Activated gamma-delta T cell treated with Interleukin-2 at 50 U/mL for 16 hours (primary cell): Measurements from ENCODE around the gene MARCHF3.
"Not testable (repeated sequence)": the region's sequence is repeated elsewhere in the genome, so short reads cannot be mapped to it uniquely, and the experiment has no call there.

ENCODE experiments used
- DNase-seq: peaks from one replicate; pipeline ENCODE4 v3.0.0-alpha.2; 2020

MARCHF3 gene

GRCh38 chr5:126843375-126843774 is 187.0 kb downstream of the MARCHF3 start:
- not testable (repeated sequence) for DNase-seq

DNA sequence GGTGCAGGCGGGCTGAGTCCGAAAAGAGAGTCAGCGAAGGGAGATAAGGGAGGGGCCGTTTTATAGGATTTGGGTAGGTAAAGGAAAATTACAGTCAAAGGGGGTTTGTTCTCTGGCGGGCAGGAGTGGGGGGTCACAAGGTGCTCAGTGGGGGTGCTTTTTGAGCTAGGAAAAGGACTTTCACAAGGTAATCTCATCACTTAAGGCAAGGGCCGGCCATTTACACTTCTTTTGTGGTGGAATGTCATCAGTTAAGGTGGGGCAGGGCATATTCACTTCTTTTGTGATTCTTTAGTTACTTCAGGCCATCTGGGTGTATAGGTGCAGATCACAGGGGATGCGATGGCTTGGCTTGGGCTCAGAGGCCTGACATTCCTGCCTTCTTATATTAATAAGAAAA is 191.0 kb downstream of the MARCHF3 start:
- not testable (repeated sequence) for DNase-seq

DNA sequence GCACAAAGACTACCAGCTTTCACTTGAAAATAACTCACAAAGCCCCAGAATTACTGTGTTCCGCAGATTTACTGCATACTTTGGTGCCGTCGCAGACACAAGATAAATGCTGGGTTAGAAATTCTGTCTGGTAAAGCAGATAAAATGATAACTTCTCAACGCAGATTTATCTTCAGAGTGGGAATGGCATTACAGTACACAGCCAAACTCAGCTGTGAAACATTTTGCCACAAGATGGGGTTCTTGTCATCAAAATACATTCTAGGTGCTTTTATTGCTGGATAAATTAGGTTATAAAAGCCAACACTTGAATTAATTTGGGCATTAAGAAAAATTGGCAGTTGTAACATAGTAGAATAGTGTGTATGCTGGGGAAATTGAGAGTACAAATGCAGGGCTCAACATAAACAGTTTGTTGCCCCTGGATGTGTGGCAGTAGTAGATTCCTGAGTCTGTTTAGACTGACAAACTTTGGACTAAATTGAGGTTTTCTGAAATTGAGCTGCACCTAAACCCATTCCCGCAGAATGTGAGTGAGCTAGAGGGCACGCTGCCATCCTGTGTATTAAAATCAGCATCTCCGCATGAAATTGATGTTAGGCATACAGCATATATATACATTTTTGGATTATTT is 192.3 kb downstream of the MARCHF3 start:
- DNase-seq, result no peak

GRCh38 chr5:126837242-126837641 is 193.1 kb downstream of the MARCHF3 start:
- no peak for DNase-seq

GRCh38 chr5:126836778-126837177 is 193.6 kb downstream of the MARCHF3 start:
- no peak for DNase-seq

DNA sequence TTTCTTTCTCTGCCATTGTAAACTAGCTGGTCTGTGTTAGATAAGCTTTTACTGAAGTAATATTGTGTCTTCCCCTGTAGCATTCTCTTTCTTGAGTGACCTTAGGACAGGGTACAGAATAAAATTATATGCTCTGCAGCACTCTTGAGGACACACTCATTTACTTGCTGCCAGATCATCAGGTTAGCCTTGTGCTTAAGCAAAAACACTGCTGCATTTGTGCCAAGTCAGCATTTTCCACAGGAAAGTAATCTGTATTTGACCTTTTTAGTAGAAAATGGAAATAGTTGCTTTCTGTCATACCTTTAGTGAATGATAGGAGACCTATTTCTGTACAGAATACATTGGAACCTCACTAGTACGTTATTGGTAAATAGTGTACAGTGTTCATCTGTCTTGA is 199.2 kb downstream of the MARCHF3 start:
- no peak for DNase-seq

- DNase-seq, result no peak
Observed at GRCh38 chr5:126830061-126830460, 200.3 kb downstream of the MARCHF3 start.

GRCh38 chr5:126829098-126829497 is 201.3 kb downstream of the MARCHF3 start:
- DNase-seq, result no peak

GRCh38 chr5:126826619-126827215 is 203.6 kb downstream of the MARCHF3 start:
- no peak for DNase-seq

GRCh38 chr5:126819253-126819652 is 211.1 kb downstream of the MARCHF3 start:
- DNase-seq, result no peak

GRCh38 chr5:126818736-126819135 is 211.6 kb downstream of the MARCHF3 start:
- no peak for DNase-seq
